A549 treated with AZD9567 at 1 μM for 4 hours (cell line): Measurements from ENCODE around the gene KNDC1. TPM values are rescaled to one million over a fixed set of nuclear protein-coding genes. Genes with fewer than 3 reads are reported as not detected.

Experiments
- total RNA-seq: library from RNA; stranded (reverse); fragments of 200-300 nt; extraction: Qiagen RNA extraction; gene quantifications from 5 replicates; pipeline ENCODE4 v1.2.3, GENCODE V29; 2022; ENCODE audit not compliant: insufficient read depth

KNDC1 gene
- total RNA-seq = 0.81 to 1.9 TPM (median 1.1 TPM) in 4 of 5 replicates, not detected in the other

DNA sequence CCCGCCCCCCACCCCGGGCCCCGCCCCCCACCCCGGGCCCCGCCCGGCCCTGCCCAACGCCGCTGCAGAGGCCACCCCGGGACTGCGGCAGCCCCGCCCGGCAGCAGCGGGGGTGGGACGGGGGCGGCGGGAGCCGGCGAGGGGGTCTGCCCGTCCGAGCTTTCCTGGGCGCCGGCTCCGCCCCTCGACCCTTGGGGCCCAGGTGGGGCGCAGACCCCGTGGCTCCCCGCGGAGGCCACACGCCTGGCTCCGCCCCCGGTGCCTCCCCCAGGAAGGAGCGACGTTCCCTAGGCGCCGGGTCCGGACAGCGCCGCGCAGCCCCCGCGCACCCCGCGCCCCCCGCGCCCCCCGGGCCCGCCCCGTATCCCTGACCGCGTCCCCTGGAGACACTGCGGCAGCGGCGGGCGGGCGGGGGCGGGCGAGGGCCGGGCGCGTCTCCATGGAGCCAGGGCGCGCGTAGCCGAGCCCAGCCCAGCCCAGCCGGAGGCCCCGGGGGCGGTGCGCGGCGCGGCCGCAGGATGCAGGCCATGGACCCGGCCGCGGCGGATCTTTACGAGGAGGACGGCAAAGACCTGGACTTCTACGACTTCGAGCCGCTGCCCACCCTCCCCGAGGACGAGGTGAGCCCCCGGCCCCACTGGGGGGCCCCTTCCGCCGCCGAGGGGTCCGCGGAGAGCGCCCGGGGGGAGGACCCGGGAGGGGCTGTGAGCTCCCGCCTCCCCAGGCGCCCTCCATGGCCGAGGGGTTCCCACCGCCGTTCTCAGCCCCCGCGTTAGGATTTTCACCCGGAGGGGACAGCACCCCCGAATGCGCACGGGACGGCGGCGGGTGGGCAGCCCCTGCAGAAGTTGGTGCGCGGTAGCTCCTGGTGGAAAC lies at the start of gene KNDC1:
Gene KNDC1, plus strand, starts transcription at position 270 of the 876 bp plus-strand sequence. Its CDS starts 249 bp downstream, at position 519.

GRCh38 chr10:133230044-133230361 lies 70.0 kb downstream of the KNDC1 start, which contains the start of gene UTF1:
TSS of gene UTF1 (plus strand) at chr10:133230217. CDS start at chr10:133230289, 72 bp downstream.

DNA sequence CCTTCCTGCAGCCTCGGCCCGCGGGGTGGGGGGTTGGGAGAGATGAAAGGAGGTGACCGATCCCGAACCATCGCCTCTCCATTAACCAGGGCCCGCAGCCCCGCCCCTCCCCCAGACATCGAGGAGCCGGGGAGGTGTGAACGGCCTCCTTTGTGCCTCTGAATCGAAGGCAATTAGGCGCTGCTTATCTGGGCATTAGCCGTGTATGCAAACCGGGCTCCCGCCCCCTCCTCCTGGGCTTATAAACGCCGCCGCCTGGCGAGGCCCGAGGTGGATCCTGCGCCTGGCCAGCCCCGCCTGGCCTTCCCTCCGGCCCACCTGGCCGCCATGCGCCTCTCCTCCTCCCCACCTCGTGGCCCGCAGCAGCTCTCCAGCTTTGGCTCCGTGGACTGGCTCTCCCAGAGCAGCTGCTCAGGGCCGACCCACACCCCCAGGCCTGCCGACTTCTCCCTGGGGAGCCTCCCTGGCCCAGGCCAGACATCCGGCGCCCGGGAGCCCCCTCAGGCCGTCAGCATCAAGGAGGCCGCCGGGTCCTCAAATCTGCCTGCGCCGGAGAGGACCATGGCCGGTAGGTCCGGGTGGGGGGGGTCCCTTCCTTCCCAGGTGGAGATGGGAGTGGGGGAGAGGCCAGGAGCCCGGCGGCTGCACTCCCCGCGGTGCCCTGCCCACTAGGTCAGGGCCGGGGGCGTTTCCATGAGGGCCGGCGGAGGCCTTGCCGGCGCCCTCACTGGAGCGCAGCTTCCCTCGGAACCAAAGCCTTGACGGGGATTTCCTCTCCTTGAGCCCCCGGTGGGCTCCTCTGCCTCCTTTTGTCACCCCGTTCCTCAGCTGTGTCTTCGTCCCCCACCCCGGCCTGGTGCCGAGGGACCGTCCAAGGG lies 77.8 kb downstream of the KNDC1 start, which contains the start of gene VENTX:
Gene VENTX, plus strand, starts transcription at position 268 of the 878 bp plus-strand sequence. Its CDS starts 60 bp downstream, at position 328.

Other genes with a start within 250 kb of the KNDC1 start
- gene CFAP46, start 217.6 kb upstream of the KNDC1 start, total RNA-seq = 1.2 to 1.8 TPM (median 1.6 TPM) in 4 of 5 replicates, not detected in the other
- gene ADGRA1, start 72.3 kb upstream of the KNDC1 start, total RNA-seq = 0.12 to 0.17 TPM (median 0.14 TPM) in 4 of 5 replicates, not detected in the other
- 0.09 TPM in 1 of 5 replicates, not detected in the others for gene UTF1, start 70.0 kb downstream of the KNDC1 start, total RNA-seq
- not detected in 5 replicates for gene VENTX, start 77.6 kb downstream of the KNDC1 start, total RNA-seq
- gene ADAM8, start 116.6 kb downstream of the KNDC1 start, total RNA-seq = 1.4 to 4.7 TPM (median 3.2 TPM) in 5 replicates
- gene TUBGCP2, start 148.7 kb downstream of the KNDC1 start, total RNA-seq = 38.0 to 58.2 TPM (median 42.4 TPM) in 5 replicates
- gene ZNF511, start 148.7 kb downstream of the KNDC1 start, total RNA-seq = 60.6 to 74.7 TPM (median 73.4 TPM) in 5 replicates
- gene CALY, start 176.7 kb downstream of the KNDC1 start, total RNA-seq = 0.49 to 0.70 TPM (median 0.67 TPM) in 4 of 5 replicates, not detected in the other
- 0.10 TPM in 1 of 5 replicates, not detected in the others for gene PRAP1, start 187.2 kb downstream of the KNDC1 start, total RNA-seq
- gene FUOM, start 197.8 kb downstream of the KNDC1 start, total RNA-seq = 13.0 to 17.6 TPM (median 15.4 TPM) in 5 replicates
- 132 to 164 TPM (median 150 TPM) in 5 replicates for gene ECHS1, start 213.1 kb downstream of the KNDC1 start, total RNA-seq
- 1.8 to 5.0 TPM (median 2.2 TPM) in 5 replicates for gene PAOX, start 219.0 kb downstream of the KNDC1 start, total RNA-seq
- gene MTG1, start 233.9 kb downstream of the KNDC1 start, total RNA-seq = 46.6 to 58.9 TPM (median 58.0 TPM) in 5 replicates